Neural cell (in vitro differentiated cells): Measurements from ENCODE around the gene FAF1. TPM values are rescaled to one million over a fixed set of nuclear protein-coding genes. Genes with fewer than 3 reads are reported as not detected.

Experiments used
- H2AFZ ChIP-seq: fragments of 200-600, 300-800 bp; sonication (generic), shearing (Covaris generic); 2 replicates; pipeline ENCODE4 v1.6.0; 2014; ENCODE audit warnings: low read depth, mild to moderate bottlenecking, antibody characterized with exemption, low read length, moderate library complexity
- H3F3A ChIP-seq: fragments of 200-600 bp; shearing (Covaris generic); 2 replicates; pipeline ENCODE4 v1.6.1; 2016; ENCODE audit warnings: mild to moderate bottlenecking, moderate library complexity, mixed read lengths, antibody characterized with exemption, low read length; ENCODE audit not compliant: insufficient read depth, poor library complexity, severe bottlenecking
- H3K27ac ChIP-seq: fragments of 200-600, 300-800 bp; sonication (generic), shearing (Covaris generic); 2 replicates; pipeline ENCODE4 v1.5.1; 2014; ENCODE audit warnings: mild to moderate bottlenecking, low read length, moderate library complexity
- H3K27me3 ChIP-seq: fragments of 300-800, 200-600 bp; sonication (generic), shearing (Covaris generic); 2 replicates; pipeline ENCODE4 v1.6.0; 2014; ENCODE audit warnings: mild to moderate bottlenecking, low read depth, low read length, moderate library complexity; ENCODE audit not compliant: insufficient read depth
- H3K36me3 ChIP-seq: fragments of 300-800, 200-600 bp; sonication (generic), shearing (Covaris generic); 2 replicates; pipeline ENCODE4 v1.5.1; 2014; ENCODE audit warnings: mild to moderate bottlenecking, antibody characterized with exemption, low read length, moderate library complexity; ENCODE audit not compliant: insufficient read depth
- H3K4me2 ChIP-seq: fragments of 300-800, 200-600 bp; sonication (generic), shearing (Covaris generic); 2 replicates; pipeline ENCODE4 v1.6.0; 2014; ENCODE audit warnings: mild to moderate bottlenecking, low read length
- H3K4me3 ChIP-seq: fragments of 300-800, 200-600 bp; sonication (generic), shearing (Covaris generic); 2 replicates; pipeline ENCODE4 v1.5.1; 2014; ENCODE audit warnings: mild to moderate bottlenecking, low read length, moderate library complexity
- H3K79me2 ChIP-seq: fragments of 200-600 bp; shearing (Covaris generic); replicated peaks from 2 replicates; pipeline ENCODE4 v1.6.0; 2014; ENCODE audit warnings: mild to moderate bottlenecking, low read length, moderate library complexity; ENCODE audit not compliant: insufficient read depth
- H3K9ac ChIP-seq: fragments of 300-800, 200-600 bp; sonication (generic), shearing (Covaris generic); 2 replicates; pipeline ENCODE4 v1.6.1; 2016; ENCODE audit warnings: mild to moderate bottlenecking, low read length, mixed read lengths
- H3K9me2 ChIP-seq: fragments of 200-600 bp; shearing (Covaris generic); 2 replicates; pipeline ENCODE4 v1.6.1; 2016; ENCODE audit warnings: mild to moderate bottlenecking, low read length, mixed read lengths; ENCODE audit not compliant: insufficient read depth
- H3K9me3 ChIP-seq: fragments of 200-600, 300-800 bp; sonication (generic), shearing (Covaris generic); 2 replicates; pipeline ENCODE4 v1.6.1; 2016; ENCODE audit warnings: mild to moderate bottlenecking, mixed run types, low read length, moderate library complexity, mixed read lengths
- H4K20me1 ChIP-seq: fragments of 200-600 bp; shearing (Covaris generic); 2 replicates; pipeline ENCODE4 v1.6.1; 2016; ENCODE audit warnings: mild to moderate bottlenecking, mixed run types; ENCODE audit not compliant: insufficient read depth
- EP300 ChIP-seq: fragments of 450-650 bp; conservative IDR thresholded peaks from 2 replicates; pipeline ENCODE4 v1.6.1; 2014; ENCODE audit warnings: antibody characterized with exemption, mild to moderate bottlenecking, moderate library complexity; ENCODE audit not compliant: poor library complexity, severe bottlenecking
- EZH2 ChIP-seq: fragments of 200-600, 300-800 bp; shearing (Covaris generic), sonication (generic); IDR thresholded peaks from 2 replicates; pipeline ENCODE4 v1.6.1; 2014; ENCODE audit warnings: antibody characterized with exemption, low read length, borderline replicate concordance, mild to moderate bottlenecking; ENCODE audit not compliant: insufficient read depth, poor library complexity, severe bottlenecking
- MXI1 ChIP-seq: fragments of 450-650 bp; conservative IDR thresholded peaks from 2 replicates; pipeline ENCODE4 v1.6.1; 2014; ENCODE audit warnings: antibody characterized with exemption, mild to moderate bottlenecking; ENCODE audit not compliant: poor library complexity, severe bottlenecking
- POLR2AphosphoS5 ChIP-seq: IDR thresholded peaks from 2 replicates; pipeline ENCODE4 v1.6.1; 2012
- RAD21 ChIP-seq: fragments of 450-650 bp; conservative IDR thresholded peaks from 2 replicates; pipeline ENCODE4 v1.6.1; 2014; ENCODE audit warnings: antibody characterized with exemption, mild to moderate bottlenecking, moderate library complexity
- REST ChIP-seq: IDR thresholded peaks from 2 replicates; pipeline ENCODE4 v1.6.1; 2012; ENCODE audit warnings: borderline replicate concordance
- SMC3 ChIP-seq: fragments of 450-650 bp; conservative IDR thresholded peaks from 2 replicates; pipeline ENCODE4 v1.6.1; 2014; ENCODE audit warnings: antibody characterized with exemption, mild to moderate bottlenecking, moderate library complexity; ENCODE audit not compliant: poor library complexity
- TAF1 ChIP-seq: IDR thresholded peaks from 2 replicates; pipeline ENCODE4 v1.6.1; 2012; ENCODE audit warnings: low read depth
- polyA plus RNA-seq: library from polyadenylated mRNA; depleted of rRNA; stranded (reverse); fragments of >200 nt; gene quantifications from 2 replicates; pipeline ENCODE4 v1.2.3, GENCODE V29; 2014
- TF ChIP-seq, protein P1 (sequence below): fragments of 450-650 bp; IDR thresholded peaks from 2 replicates; pipeline ENCODE4 v1.5.1; 2014; ENCODE audit warnings: antibody characterized with exemption, mild to moderate bottlenecking, moderate library complexity; ENCODE audit not compliant: poor library complexity, severe bottlenecking

The FAF1 gene
- polyA plus RNA-seq, 1 donor from 2014 or later: 52.1 TPM

- H3K27me3 ChIP-seq: peaks cover 84% of the 10 kb centered on the region
- no peaks in the 10 kb centered on the region for H3F3A ChIP-seq
- no peaks in the 10 kb centered on the region for H3K36me3 ChIP-seq
- H2AFZ ChIP-seq: no peak overlapping the region
- H3K9ac ChIP-seq: no peak overlapping the region
- H3K27ac ChIP-seq: no peak overlapping the region
- H3K4me3 ChIP-seq: no peak overlapping the region
- no peak overlapping the region for H3K4me2 ChIP-seq
- no peaks in the 10 kb centered on the region for H3K9me3 ChIP-seq
- H3K9me2 ChIP-seq: no peaks in the 10 kb centered on the region
- TF ChIP-seq TAF1: no peak
- TF ChIP-seq POLR2AphosphoS5: no peak
- no peak for TF ChIP-seq SMC3
- TF ChIP-seq EZH2: no peak
- TF ChIP-seq, protein P1, sequence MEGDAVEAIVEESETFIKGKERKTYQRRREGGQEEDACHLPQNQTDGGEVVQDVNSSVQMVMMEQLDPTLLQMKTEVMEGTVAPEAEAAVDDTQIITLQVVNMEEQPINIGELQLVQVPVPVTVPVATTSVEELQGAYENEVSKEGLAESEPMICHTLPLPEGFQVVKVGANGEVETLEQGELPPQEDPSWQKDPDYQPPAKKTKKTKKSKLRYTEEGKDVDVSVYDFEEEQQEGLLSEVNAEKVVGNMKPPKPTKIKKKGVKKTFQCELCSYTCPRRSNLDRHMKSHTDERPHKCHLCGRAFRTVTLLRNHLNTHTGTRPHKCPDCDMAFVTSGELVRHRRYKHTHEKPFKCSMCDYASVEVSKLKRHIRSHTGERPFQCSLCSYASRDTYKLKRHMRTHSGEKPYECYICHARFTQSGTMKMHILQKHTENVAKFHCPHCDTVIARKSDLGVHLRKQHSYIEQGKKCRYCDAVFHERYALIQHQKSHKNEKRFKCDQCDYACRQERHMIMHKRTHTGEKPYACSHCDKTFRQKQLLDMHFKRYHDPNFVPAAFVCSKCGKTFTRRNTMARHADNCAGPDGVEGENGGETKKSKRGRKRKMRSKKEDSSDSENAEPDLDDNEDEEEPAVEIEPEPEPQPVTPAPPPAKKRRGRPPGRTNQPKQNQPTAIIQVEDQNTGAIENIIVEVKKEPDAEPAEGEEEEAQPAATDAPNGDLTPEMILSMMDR: no peak
- no peak for TF ChIP-seq RAD21
- no peak for TF ChIP-seq REST
- no peak for TF ChIP-seq MXI1
- TF ChIP-seq EP300: no peak
- no peaks in the 10 kb centered on the region for H3K79me2 ChIP-seq
- no peaks in the 10 kb centered on the region for H4K20me1 ChIP-seq
These were observed 22.5 kb upstream of the FAF1 start for GRCh38 chr1:50982611-50983010.

DNA sequence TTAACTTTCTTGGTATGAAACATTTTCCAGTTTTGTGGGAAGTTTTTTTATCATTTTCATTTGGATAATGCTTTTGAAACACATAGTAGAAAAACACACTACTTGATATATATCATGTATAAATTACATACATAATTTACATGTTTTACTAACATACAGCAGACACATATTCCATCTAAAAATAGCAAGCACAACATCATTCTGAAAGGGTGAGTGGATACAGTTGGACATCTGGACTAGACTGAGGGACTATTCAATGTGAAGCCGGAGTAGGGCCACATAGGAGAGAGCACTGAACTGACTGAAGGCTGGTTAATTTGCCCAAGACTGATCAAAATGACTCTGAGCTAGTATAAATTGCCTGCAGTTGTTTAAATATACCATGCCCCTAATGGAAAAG is 21.7 kb upstream of the FAF1 start:
- H3K27me3 ChIP-seq: peaks cover 93% of the 10 kb centered on the region
- H3K79me2 ChIP-seq: no peaks in the 10 kb centered on the region
- H2AFZ ChIP-seq: no peak overlapping the region
- no peaks in the 10 kb centered on the region for H3K9me3 ChIP-seq
- H3K9ac ChIP-seq: no peak overlapping the region
- no peak overlapping the region for H3K4me3 ChIP-seq
- H4K20me1 ChIP-seq: no peaks in the 10 kb centered on the region
- TF ChIP-seq SMC3: no peak
- TF ChIP-seq MXI1: no peak
- TF ChIP-seq POLR2AphosphoS5: no peak
- TF ChIP-seq RAD21: no peak
- no peak for TF ChIP-seq TAF1
- TF ChIP-seq EP300: no peak
- TF ChIP-seq, protein P1: no peak
- TF ChIP-seq EZH2: no peak
- TF ChIP-seq REST: no peak
- H3K36me3 ChIP-seq: no peaks in the 10 kb centered on the region
- no peaks in the 10 kb centered on the region for H3K9me2 ChIP-seq
- no peak overlapping the region for H3K4me2 ChIP-seq
- H3F3A ChIP-seq: no peaks in the 10 kb centered on the region
- no peak overlapping the region for H3K27ac ChIP-seq
